HL-60 (cell line): Measurements from ENCODE around the gene UPP1.
"Not testable (repeated sequence)": the region's sequence is repeated elsewhere in the genome, so short reads cannot be mapped to it uniquely, and the experiment has no call there.

ENCODE experiments used
- CTCF ChIP-seq: IDR thresholded peaks from one replicate; pipeline ENCODE4 v1.5.1; 2011; ENCODE audit warnings: low read length, control low read depth, inconsistent platforms; ENCODE audit not compliant: insufficient read depth
- GABPA ChIP-seq: IDR thresholded peaks from 2 replicates; pipeline ENCODE4 v1.6.1; 2012; ENCODE audit warnings: low read depth
- POLR2AphosphoS5 ChIP-seq: IDR thresholded peaks from 2 replicates; pipeline ENCODE4 v1.6.1; 2012; ENCODE audit warnings: low read depth
- REST ChIP-seq: IDR thresholded peaks from 2 replicates; pipeline ENCODE4 v1.6.1; 2012; ENCODE audit warnings: low read depth; ENCODE audit not compliant: insufficient replicate concordance
- SPI1 ChIP-seq: IDR thresholded peaks from 2 replicates; pipeline ENCODE4 v1.6.1; 2012; ENCODE audit warnings: low read depth, mild to moderate bottlenecking, borderline replicate concordance

GRCh38 chr7:48120536-48120935 lies 31.5 kb downstream of the UPP1 start:
- not testable (repeated sequence) for TF ChIP-seq CTCF, GABPA, REST, POLR2AphosphoS5, SPI1
